Subcutaneous adipose tissue (tissue), 4 donors: ENCODE results near the gene CDKN2B. TPM values are rescaled to one million over a fixed set of nuclear protein-coding genes. Genes with fewer than 3 reads are reported as not detected.

ENCODE experiments used
- CTCF ChIP-seq: fragments of 450-650 bp; IDR thresholded peaks from one replicate; pipeline ENCODE4 v1.5.1; 2016; ENCODE audit warnings: low read depth, mild to moderate bottlenecking, control low read depth, antibody characterized with exemption, moderate library complexity
- total RNA-seq, 4 donors: library from RNA; depleted of rRNA; stranded (reverse); fragments of >200 nt; gene quantifications; one replicate each; pipeline ENCODE4 v1.1.0, GENCODE V29; 2016

The CDKN2B gene
- total RNA-seq, 4 donors from 2014 or later = 29.8 to 95.4 (median 65.4) TPM

- no peak for TF ChIP-seq CTCF
These were observed 1.9 kb upstream of the CDKN2B start for GRCh38 chr9:22010866-22011625.

DNA sequence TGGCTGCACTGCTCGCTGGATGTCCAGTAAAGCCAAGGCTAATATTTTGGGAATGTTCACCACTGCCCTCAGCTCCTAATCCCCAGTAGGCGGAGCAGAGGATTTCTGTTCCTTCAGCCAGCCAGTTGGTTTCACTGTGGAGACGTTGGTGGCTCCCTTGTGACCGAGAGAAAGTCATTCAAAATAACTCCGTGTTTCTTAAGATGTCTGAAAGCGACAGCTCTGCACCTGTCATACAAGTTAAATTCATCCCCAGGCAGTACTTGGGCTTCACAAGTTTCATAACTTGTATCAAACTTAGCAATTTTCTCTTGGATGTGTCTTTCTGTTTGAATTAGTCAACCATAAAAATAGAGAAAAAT is 382 bp upstream of the CDKN2B start:
- TF ChIP-seq CTCF = no peak

DNA sequence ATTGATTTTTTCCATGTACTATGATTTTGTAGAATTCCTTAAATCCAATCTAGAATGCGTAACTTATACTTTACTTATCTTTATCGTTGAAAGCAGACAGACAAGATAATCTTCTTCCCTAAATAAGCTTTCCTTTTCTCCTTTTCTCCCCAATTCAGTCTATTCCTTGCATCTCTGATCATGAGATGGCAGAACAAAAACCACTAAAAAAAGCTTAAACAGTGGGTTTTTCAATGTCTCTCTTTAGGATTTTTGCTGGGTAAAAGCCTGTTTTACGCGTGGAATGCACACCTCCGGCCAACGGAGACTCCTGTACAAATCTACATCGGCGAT is 755 bp downstream of the CDKN2B start:
- no peak for TF ChIP-seq CTCF

GRCh38 chr9:22005702-22006606 is 3.2 kb downstream of the CDKN2B start:
- no peak for TF ChIP-seq CTCF

GRCh38 chr9:22005021-22005701 is 3.9 kb downstream of the CDKN2B start:
- TF ChIP-seq CTCF = no peak

DNA sequence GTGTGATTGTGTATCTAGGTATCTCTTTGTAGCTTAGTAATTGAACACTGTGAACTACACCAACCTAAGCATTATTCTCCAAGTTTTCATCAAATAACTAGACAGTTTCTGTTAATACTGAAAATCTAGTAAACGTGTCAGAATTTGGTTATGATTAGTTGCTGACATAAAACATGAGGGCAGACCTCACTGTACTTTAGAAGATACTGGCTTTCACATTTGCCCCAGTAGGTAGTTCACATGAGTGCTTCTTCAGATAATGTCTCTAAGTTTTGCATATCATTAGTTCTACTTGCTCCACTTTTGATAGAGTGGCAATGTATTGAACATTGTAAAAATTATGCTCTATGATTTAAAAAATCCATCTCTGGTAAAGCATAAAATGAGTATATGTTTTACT is 7.1 kb downstream of the CDKN2B start:
- TF ChIP-seq CTCF = no peak

DNA sequence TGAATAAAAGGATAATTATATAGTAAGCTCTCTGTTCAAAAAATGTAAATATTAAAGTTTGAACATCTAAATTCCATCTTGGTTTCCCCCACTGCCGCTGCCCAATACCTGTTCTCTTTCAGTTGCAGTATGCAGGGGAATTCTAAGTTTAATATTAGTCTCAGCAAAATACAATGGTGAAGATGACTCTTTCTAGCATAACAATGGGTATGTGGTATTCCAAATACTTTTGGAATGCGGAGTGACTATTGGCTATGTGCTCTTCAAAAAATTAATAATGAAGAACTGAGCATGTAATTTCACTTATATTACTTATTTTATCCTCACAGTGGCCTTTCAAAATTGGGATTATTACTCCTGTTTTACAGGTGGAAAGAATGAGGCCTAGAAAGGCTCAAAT is 11.1 kb downstream of the CDKN2B start:
- TF ChIP-seq CTCF = no peak
